Endothelial cell of umbilical vein (primary cell): Measurements from ENCODE around the gene TSPAN9. TPM values are rescaled to one million over a fixed set of nuclear protein-coding genes. Genes with fewer than 3 reads are reported as not detected.

ENCODE experiments used
- BruUV-seq: library from RNA; stranded (reverse); fragments of 400-500 nt; replicated peaks from 2 replicates; lab custom pipeline; 2021; lab: Mats Ljungman, UMichigan
- CTCF ChIA-PET: fragments of 300-600, 350-600 bp; sonication (Branson Sonifier 250); formaldehyde crosslinking; loops from one replicate; lab custom pipeline; 2021; ENCODE audit warnings: antibody characterized with exemption, inconsistent platforms; lab: Charles Lee
- POLR2A ChIA-PET: fragments of 300-600, 350-600 bp; sonication (Branson Sonifier 250); formaldehyde crosslinking; loops from one replicate; lab custom pipeline; 2021; ENCODE audit warnings: antibody characterized with exemption, inconsistent platforms; lab: Charles Lee
- DNase-seq: peaks from one replicate; pipeline ENCODE4 v3.0.0-alpha.2; 2011; ENCODE audit warnings: low read depth, low spot score
- FAIRE-seq: peaks from 2 replicates; lab custom pipeline; 2011; peaks lifted over from hg19 to GRCh38; lab: Jason Lieb, UNC
- H2AFZ ChIP-seq: 2 replicates; pipeline ENCODE4 v1.6.0; 2012; ENCODE audit warnings: low read depth, low read length, control low read depth, inconsistent platforms
- H3K27ac ChIP-seq: 2 replicates; pipeline ENCODE4 v1.5.1; 2011; ENCODE audit warnings: low read depth, mild to moderate bottlenecking, control low read depth, low read length, moderate library complexity; ENCODE audit not compliant: insufficient read depth
- H3K27me3 ChIP-seq, 2 experiments: 2 replicates each; pipeline versions ENCODE4 v1.6.0 to v1.6.1; 2011; ENCODE audit warnings: low read length in 2 of 2, mixed read lengths in 1 of 2; ENCODE audit not compliant: control insufficient read depth in 2 of 2, insufficient read depth in 2 of 2
- H3K36me3 ChIP-seq, 2 experiments: 2 replicates in 1 of 2; 3 replicates in 1 of 2; pipeline ENCODE4 v1.5.1; 2011; ENCODE audit warnings: low read length in 2 of 2, mild to moderate bottlenecking in 1 of 2, moderate library complexity in 1 of 2; ENCODE audit not compliant: control insufficient read depth in 2 of 2, insufficient read depth in 2 of 2; ENCODE audit errors: extremely low read depth in 1 of 2
- H3K4me1 ChIP-seq: 3 replicates; pipeline ENCODE4 v1.5.1; 2011; ENCODE audit warnings: mild to moderate bottlenecking, low read length; ENCODE audit not compliant: control insufficient read depth, insufficient read depth; ENCODE audit errors: extremely low read depth
- H3K4me2 ChIP-seq: 2 replicates; pipeline ENCODE4 v1.6.1; 2011; ENCODE audit warnings: low read length, control low read depth, mixed read lengths; ENCODE audit not compliant: insufficient read depth
- H3K4me3 ChIP-seq, 3 experiments: fragments of 200-600 bp in 1 of 3; sonication (generic), shearing (Covaris generic) in 1 of 3; replicated peaks in 1 of 3; 2 replicates each; pipeline ENCODE4 v1.5.1; 2011 to 2016; ENCODE audit warnings: control low read depth in 3 of 3, low read length in 3 of 3, mild to moderate bottlenecking in 2 of 3, inconsistent platforms in 1 of 3, low read depth in 1 of 3, moderate library complexity in 1 of 3; ENCODE audit not compliant: insufficient read depth in 1 of 3
- H3K79me2 ChIP-seq: 2 replicates; pipeline ENCODE4 v1.6.0; 2012; ENCODE audit warnings: low read length, inconsistent platforms; ENCODE audit not compliant: control insufficient read depth, insufficient read depth
- H3K9ac ChIP-seq: replicated peaks from 2 replicates; pipeline ENCODE3; 2011; ENCODE audit warnings: low read length, control low read depth; ENCODE audit not compliant: insufficient read depth; ENCODE audit errors: extremely low read depth
- H3K9me1 ChIP-seq: replicated peaks from 3 replicates; pipeline ENCODE4 v1.6.0; 2011; ENCODE audit warnings: mild to moderate bottlenecking, low read length; ENCODE audit not compliant: control insufficient read depth, insufficient read depth; ENCODE audit errors: extremely low read depth
- H3K9me3 ChIP-seq: replicated peaks from 2 replicates; pipeline ENCODE4 v1.5.1; 2012; ENCODE audit warnings: low read length, inconsistent platforms; ENCODE audit not compliant: control insufficient read depth, insufficient read depth
- H4K20me1 ChIP-seq: replicated peaks from 2 replicates; pipeline ENCODE3; 2011; ENCODE audit warnings: mild to moderate bottlenecking, low read length; ENCODE audit not compliant: control insufficient read depth, insufficient read depth; ENCODE audit errors: extremely low read depth
- EZH2 ChIP-seq: IDR thresholded peaks from 2 replicates; pipeline ENCODE4 v1.6.1; 2012; ENCODE audit warnings: borderline replicate concordance, low read depth, mild to moderate bottlenecking, moderate library complexity, low read length, inconsistent platforms; ENCODE audit not compliant: severe bottlenecking
- FOS ChIP-seq: IDR thresholded peaks from 2 replicates; pipeline ENCODE4 v1.6.1; 2011; ENCODE audit warnings: mild to moderate bottlenecking, low read length, moderate library complexity, borderline replicate concordance; ENCODE audit not compliant: insufficient read depth
- GATA2 ChIP-seq: IDR thresholded peaks from 2 replicates; pipeline ENCODE4 v1.7.0; 2011; ENCODE audit warnings: low read depth, mild to moderate bottlenecking, moderate library complexity, mixed read lengths, low read length; ENCODE audit not compliant: insufficient read length, insufficient read depth
- JUN ChIP-seq: IDR thresholded peaks from 2 replicates; pipeline ENCODE4 v1.6.1; 2011; ENCODE audit warnings: borderline replicate concordance, low read depth; ENCODE audit not compliant: insufficient read length, insufficient read depth
- MYC ChIP-seq: IDR thresholded peaks from one replicate; pipeline ENCODE4 v1.6.1; 2011; ENCODE audit warnings: mild to moderate bottlenecking, low read depth, low read length
- POLR2A ChIP-seq: IDR thresholded peaks from 2 replicates; pipeline ENCODE4 v1.6.1; 2012; ENCODE audit warnings: low read depth, mild to moderate bottlenecking, control low read depth, low read length
- POLR2AphosphoS5 ChIP-seq: IDR thresholded peaks from 2 replicates; pipeline ENCODE4 v1.6.1; 2012; ENCODE audit warnings: low read depth, mild to moderate bottlenecking, control low read depth, low read length, moderate library complexity; ENCODE audit not compliant: insufficient read depth
- dilution Hi-C: fragments of 300-500 bp; cut with MboI; formaldehyde crosslinking; loops from one replicate; pipeline ENCODE4 v1.15.0; 2019; ENCODE audit warnings: low sequenced_read_pairs; ENCODE audit not compliant: extremely low pct_ligation_motif_present
- intact Hi-C: fragments of 100-400 bp; cut with micrococcal nuclease; formaldehyde crosslinking; loops from one replicate; pipeline ENCODE4 v1.10.0; 2022
- polyA plus RNA-seq, 4 experiments: library from polyadenylated mRNA; depleted of rRNA in 3 of 4; stranded (reverse) in 3 of 4; unstranded in 1 of 4; fragments of >200 nt; gene quantifications; 2 replicates each; pipeline versions ENCODE4 v1.2.1 to v1.2.3, GENCODE V29; 2011 to 2012; ENCODE audit warnings: missing spikeins in 1 of 4
- total RNA-seq: library from RNA; stranded (reverse); gene quantifications from 2 replicates; pipeline ENCODE4 v1.2.3, GENCODE V29; 2021
- TF ChIP-seq, protein P1 (sequence below): IDR thresholded peaks from 2 replicates; pipeline ENCODE4 v1.6.1; 2011; ENCODE audit not compliant: insufficient read depth, insufficient read length
- TF ChIP-seq, protein P2 (sequence below), 2 donors: IDR thresholded peaks; 1 replicate in 1 of 2; 2 replicates in 1 of 2; pipeline ENCODE4 v1.5.1; 2011; ENCODE audit warnings: low read length in 2 of 2, mild to moderate bottlenecking in 2 of 2, moderate library complexity in 2 of 2, control low read depth in 1 of 2, inconsistent platforms in 1 of 2, low read depth in 1 of 2; ENCODE audit not compliant: insufficient read depth in 1 of 2; ENCODE audit errors: extremely low read depth in 1 of 2

The TSPAN9 gene
- total and polyA plus RNA-seq, 2 donors (not counting 3 experiments of a cell fraction or from before 2014, with no cell fraction given), result 43.3 to 66.8 TPM

DNA sequence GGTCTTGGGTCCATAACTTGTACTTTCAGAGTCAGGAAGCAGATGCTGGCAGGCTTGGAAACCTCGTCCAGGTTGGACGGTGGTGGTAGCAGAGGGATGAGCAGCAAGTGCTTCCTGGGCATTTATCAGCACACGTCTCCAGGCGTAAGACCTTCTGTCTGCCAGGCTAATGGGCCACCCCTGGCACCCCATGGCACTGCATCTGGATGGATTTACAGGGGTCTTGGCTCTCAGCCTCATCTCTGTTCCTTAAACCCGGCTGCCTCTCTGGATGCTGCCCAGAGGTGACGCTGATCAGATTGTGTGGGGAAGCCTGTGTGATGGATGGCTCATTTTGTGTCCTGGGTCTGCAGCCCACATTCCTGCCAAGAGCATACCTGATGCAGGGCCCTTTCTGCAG is 145.1 kb downstream of the TSPAN9 start:
- DNase-seq (no peak), FAIRE-seq (no peak)
- intact Hi-C loops, result no loop called here
- Histone ChIP-seq H3K9me3 (no peaks in the 10 kb centered on the region), H3K9me1 (no peaks in the 10 kb centered on the region), H3K9ac (no peak overlapping the region), H3K27ac (no peak overlapping the region), H3K27me3 (no peaks in the 10 kb centered on the region), H3K79me2 (no peaks in the 10 kb centered on the region), H3K4me3 (no peak overlapping the region), H2AFZ (no peak overlapping the region), H3K4me1 (peaks cover 39% of the 10 kb centered on the region), H4K20me1 (no peaks in the 10 kb centered on the region), H3K4me2 (no peak overlapping the region), H3K36me3 (no peaks in the 10 kb centered on the region)
- dilution Hi-C loops, result no loop called here
- BruUV-seq, result no TSS peak
- CTCF ChIA-PET, result no interaction called here
- TF ChIP-seq FOS, result no peak
- TF ChIP-seq, protein P1, sequence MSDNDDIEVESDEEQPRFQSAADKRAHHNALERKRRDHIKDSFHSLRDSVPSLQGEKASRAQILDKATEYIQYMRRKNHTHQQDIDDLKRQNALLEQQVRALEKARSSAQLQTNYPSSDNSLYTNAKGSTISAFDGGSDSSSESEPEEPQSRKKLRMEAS, result no peak
- no peak for TF ChIP-seq GATA2
- no peak for TF ChIP-seq POLR2A
- TF ChIP-seq JUN, result no peak
- no peak for TF ChIP-seq POLR2AphosphoS5
- TF ChIP-seq, protein P2, sequence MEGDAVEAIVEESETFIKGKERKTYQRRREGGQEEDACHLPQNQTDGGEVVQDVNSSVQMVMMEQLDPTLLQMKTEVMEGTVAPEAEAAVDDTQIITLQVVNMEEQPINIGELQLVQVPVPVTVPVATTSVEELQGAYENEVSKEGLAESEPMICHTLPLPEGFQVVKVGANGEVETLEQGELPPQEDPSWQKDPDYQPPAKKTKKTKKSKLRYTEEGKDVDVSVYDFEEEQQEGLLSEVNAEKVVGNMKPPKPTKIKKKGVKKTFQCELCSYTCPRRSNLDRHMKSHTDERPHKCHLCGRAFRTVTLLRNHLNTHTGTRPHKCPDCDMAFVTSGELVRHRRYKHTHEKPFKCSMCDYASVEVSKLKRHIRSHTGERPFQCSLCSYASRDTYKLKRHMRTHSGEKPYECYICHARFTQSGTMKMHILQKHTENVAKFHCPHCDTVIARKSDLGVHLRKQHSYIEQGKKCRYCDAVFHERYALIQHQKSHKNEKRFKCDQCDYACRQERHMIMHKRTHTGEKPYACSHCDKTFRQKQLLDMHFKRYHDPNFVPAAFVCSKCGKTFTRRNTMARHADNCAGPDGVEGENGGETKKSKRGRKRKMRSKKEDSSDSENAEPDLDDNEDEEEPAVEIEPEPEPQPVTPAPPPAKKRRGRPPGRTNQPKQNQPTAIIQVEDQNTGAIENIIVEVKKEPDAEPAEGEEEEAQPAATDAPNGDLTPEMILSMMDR (IDR thresholded peaks at IDR 0.05; ENCODE audit: extremely low read depth in 1 of 2, insufficient read depth in 1 of 2, low read depth in 1 of 2, low read length in 2 of 2), result no peak
- no peak for TF ChIP-seq MYC
- no peak for TF ChIP-seq EZH2
- POLR2A ChIA-PET, result no interaction called here
